Mesenchymal stem cell (in vitro differentiated cells and primary cell): ENCODE results near the gene PLXNA2.

Experiments
- DNase-seq: peaks from one replicate; pipeline ENCODE4 v3.0.0-alpha.2; 2013
- H2AFZ ChIP-seq: one replicate; pipeline ENCODE4 v1.6.1; 2013; ENCODE audit warnings: low read depth, mild to moderate bottlenecking, control low read depth, inconsistent platforms, low read length, moderate library complexity
- H2AK5ac ChIP-seq: 2 replicates; pipeline ENCODE4 v1.6.1; 2013; ENCODE audit warnings: low read length, moderate library complexity, mild to moderate bottlenecking, inconsistent platforms; ENCODE audit not compliant: severe bottlenecking
- H2BK120ac ChIP-seq: one replicate; pipeline ENCODE4 v1.6.1; 2013; ENCODE audit warnings: low read depth, mild to moderate bottlenecking, inconsistent platforms, low read length, moderate library complexity
- H2BK12ac ChIP-seq, 2 experiments: one replicate each; pipeline ENCODE4 v1.6.1; 2013; ENCODE audit warnings: inconsistent platforms in 2 of 2, low read length in 2 of 2, mild to moderate bottlenecking in 2 of 2, moderate library complexity in 2 of 2, control low read depth in 1 of 2
- H2BK15ac ChIP-seq: one replicate; pipeline ENCODE4 v1.6.1; 2013; ENCODE audit warnings: mild to moderate bottlenecking, low read depth, inconsistent platforms; ENCODE audit not compliant: poor library complexity, severe bottlenecking
- H2BK5ac ChIP-seq: 2 replicates; pipeline ENCODE4 v1.6.1; 2013; ENCODE audit warnings: low read depth, mild to moderate bottlenecking, low read length, control low read depth, inconsistent platforms; ENCODE audit not compliant: poor library complexity, severe bottlenecking
- H3K14ac ChIP-seq, 2 experiments: one replicate each; pipeline ENCODE4 v1.6.1; 2013; ENCODE audit warnings: inconsistent platforms in 2 of 2, low read length in 2 of 2, control low read depth in 1 of 2, mild to moderate bottlenecking in 1 of 2, moderate library complexity in 1 of 2
- H3K18ac ChIP-seq, 2 experiments: one replicate each; pipeline ENCODE4 v1.6.1; 2013; ENCODE audit warnings: inconsistent platforms in 2 of 2, low read length in 2 of 2, control low read depth in 1 of 2, low read depth in 1 of 2, mild to moderate bottlenecking in 1 of 2
- H3K23ac ChIP-seq, 2 experiments: one replicate each; pipeline ENCODE4 v1.6.1; 2013; ENCODE audit warnings: inconsistent platforms in 2 of 2, low read length in 2 of 2, mild to moderate bottlenecking in 2 of 2, moderate library complexity in 2 of 2, control low read depth in 1 of 2
- H3K27ac ChIP-seq: 2 replicates; pipeline ENCODE4 v1.5.1; 2013; ENCODE audit warnings: mild to moderate bottlenecking, moderate library complexity, low read length, control low read depth, inconsistent platforms; ENCODE audit not compliant: poor library complexity, severe bottlenecking
- H3K27me3 ChIP-seq, 2 experiments: 2 replicates each; pipeline versions ENCODE4 v1.6.1 to v1.7.0; 2013; ENCODE audit warnings: low read length in 2 of 2, mild to moderate bottlenecking in 2 of 2, moderate library complexity in 2 of 2, control low read depth in 1 of 2, inconsistent platforms in 1 of 2; ENCODE audit not compliant: control insufficient read depth in 1 of 2, insufficient read depth in 1 of 2
- H3K36me3 ChIP-seq, 2 experiments: 2 replicates each; pipeline versions ENCODE4 v1.6.1 to v1.7.0; 2013; ENCODE audit warnings: low read length in 2 of 2, control low read depth in 1 of 2, inconsistent platforms in 1 of 2, low read depth in 1 of 2, mild to moderate bottlenecking in 1 of 2; ENCODE audit not compliant: insufficient read depth in 2 of 2, control insufficient read depth in 1 of 2
- H3K4ac ChIP-seq, 2 experiments: one replicate each; pipeline ENCODE4 v1.6.1; 2013; ENCODE audit warnings: inconsistent platforms in 2 of 2, low read length in 2 of 2, mild to moderate bottlenecking in 2 of 2, moderate library complexity in 2 of 2, control low read depth in 1 of 2, low read depth in 1 of 2
- H3K4me1 ChIP-seq: 2 replicates; pipeline ENCODE4 v1.6.1; 2013; ENCODE audit warnings: low read depth, low read length, control low read depth; ENCODE audit not compliant: control insufficient read depth, insufficient read depth
- H3K4me2 ChIP-seq: 2 replicates; pipeline ENCODE4 v1.6.1; 2013; ENCODE audit warnings: low read length, mild to moderate bottlenecking, inconsistent platforms; ENCODE audit not compliant: poor library complexity, severe bottlenecking
- H3K4me3 ChIP-seq, 2 experiments: 2 replicates each; pipeline versions ENCODE4 v1.5.1 to v1.7.0; 2013; ENCODE audit warnings: low read length in 2 of 2, mild to moderate bottlenecking in 2 of 2, control low read depth in 1 of 2, low read depth in 1 of 2; ENCODE audit not compliant: insufficient read depth in 1 of 2
- H3K79me1 ChIP-seq: replicated peaks from 2 replicates; pipeline ENCODE4 v1.6.1; 2013; ENCODE audit warnings: mild to moderate bottlenecking, control low read depth, low read length, inconsistent platforms; ENCODE audit not compliant: poor library complexity, severe bottlenecking
- H3K9ac ChIP-seq: 2 replicates; pipeline ENCODE4 v1.7.0; 2013; ENCODE audit warnings: mild to moderate bottlenecking, low read length, moderate library complexity
- H3K9me3 ChIP-seq: 2 replicates; pipeline ENCODE4 v1.7.0; 2013; ENCODE audit warnings: mild to moderate bottlenecking, low read length; ENCODE audit not compliant: control insufficient read depth
- H4K8ac ChIP-seq: one replicate; pipeline ENCODE4 v1.6.1; 2013; ENCODE audit warnings: inconsistent platforms, mild to moderate bottlenecking, low read length, moderate library complexity
- H4K91ac ChIP-seq: one replicate; pipeline ENCODE4 v1.6.1; 2013; ENCODE audit warnings: mild to moderate bottlenecking, low read length, inconsistent platforms
- WGBS: methylation state at CpG from one replicate; pipeline ENCODE4 v1.1.7; 2013; ENCODE audit warnings: mixed read lengths; 5-methylcytosine and 5-hydroxymethylcytosine counted together

The PLXNA2 gene

GRCh38 chr1:208057056-208057455 lies 187.1 kb downstream of the PLXNA2 start:
- peaks cover 0 to 1% of the 10 kb centered on the region in 2 experiments for H3K36me3 ChIP-seq
- H3K4me2 ChIP-seq = no peak overlapping the region
- H4K91ac ChIP-seq = no peak overlapping the region
- H2BK12ac ChIP-seq = no peak overlapping the region
- no peak overlapping the region for H2BK15ac ChIP-seq
- peaks cover 0 to 6% of the 10 kb centered on the region in 2 experiments for H3K27me3 ChIP-seq
- H2BK5ac ChIP-seq = no peak overlapping the region
- H3K79me1 ChIP-seq = no peaks in the 10 kb centered on the region
- no peak overlapping the region for H2AK5ac ChIP-seq
- H4K8ac ChIP-seq = no peak overlapping the region
- 100% methylated on average over 2 of the region's 2 CpGs for WGBS
- H3K14ac ChIP-seq = no peak overlapping the region
- no peak overlapping the region for H3K4ac ChIP-seq
- H3K23ac ChIP-seq = no peak overlapping the region
- no peaks in the 10 kb centered on the region for H3K9me3 ChIP-seq
- H3K9ac ChIP-seq = no peak overlapping the region
- H2AFZ ChIP-seq = no peak overlapping the region
- H2BK120ac ChIP-seq = no peak overlapping the region
- no peak overlapping the region for H3K18ac ChIP-seq
- peaks cover 21% of the 10 kb centered on the region for H3K4me1 ChIP-seq
- no peak overlapping the region for H3K27ac ChIP-seq
- DNase-seq = no peak
- no peak overlapping the region for H3K4me3 ChIP-seq

GRCh38 chr1:208055535-208055934 lies 188.6 kb downstream of the PLXNA2 start:
- H3K4me3 ChIP-seq = no peak overlapping the region
- no peak overlapping the region for H3K4ac ChIP-seq
- no peak overlapping the region for H2BK5ac ChIP-seq
- no peak overlapping the region for H2AFZ ChIP-seq
- H3K18ac ChIP-seq = no peak overlapping the region
- peaks cover 0 to 6% of the 10 kb centered on the region in 2 experiments for H3K27me3 ChIP-seq
- H3K23ac ChIP-seq = no peak overlapping the region
- no peak for DNase-seq
- H3K9me3 ChIP-seq = no peaks in the 10 kb centered on the region
- H2BK120ac ChIP-seq = no peak overlapping the region
- no peak overlapping the region for H2BK12ac ChIP-seq
- 95% methylated on average over 11 of the region's 11 CpGs for WGBS
- H3K14ac ChIP-seq = no peak overlapping the region
- no peak overlapping the region for H4K91ac ChIP-seq
- no peak overlapping the region for H2AK5ac ChIP-seq
- H3K27ac ChIP-seq = no peak overlapping the region
- H2BK15ac ChIP-seq = no peak overlapping the region
- peaks cover 20% of the 10 kb centered on the region for H3K4me1 ChIP-seq
- no peak overlapping the region for H4K8ac ChIP-seq
- H3K36me3 ChIP-seq = no peaks in the 10 kb centered on the region
- no peak overlapping the region for H3K9ac ChIP-seq
- no peak overlapping the region for H3K4me2 ChIP-seq
- no peaks in the 10 kb centered on the region for H3K79me1 ChIP-seq

- H2AFZ ChIP-seq = no peak overlapping the region
- no peak overlapping the region for H2BK5ac ChIP-seq
- no peak overlapping the region for H3K4ac ChIP-seq
- DNase-seq = no peak
- H3K36me3 ChIP-seq = no peaks in the 10 kb centered on the region
- H3K4me3 ChIP-seq = no peak overlapping the region
- no peak overlapping the region for H2AK5ac ChIP-seq
- H3K14ac ChIP-seq = no peak overlapping the region
- no peak overlapping the region for H3K4me2 ChIP-seq
- H3K79me1 ChIP-seq = no peaks in the 10 kb centered on the region
- 90% methylated on average over 12 of the region's 13 CpGs for WGBS
- H4K8ac ChIP-seq = no peak overlapping the region
- H2BK120ac ChIP-seq = no peak overlapping the region
- H2BK15ac ChIP-seq = no peak overlapping the region
- H3K9me3 ChIP-seq = no peaks in the 10 kb centered on the region
- no peak overlapping the region for H3K27ac ChIP-seq
- no peak overlapping the region for H2BK12ac ChIP-seq
- no peak overlapping the region for H3K23ac ChIP-seq
- H3K27me3 ChIP-seq = peaks cover 0 to 6% of the 10 kb centered on the region in 2 experiments
- H4K91ac ChIP-seq = no peak overlapping the region
- peaks cover 17% of the 10 kb centered on the region for H3K4me1 ChIP-seq
- H3K9ac ChIP-seq = no peak overlapping the region
- H3K18ac ChIP-seq = no peak overlapping the region
These were observed 189.2 kb downstream of the PLXNA2 start for GRCh38 chr1:208054911-208055379.

GRCh38 chr1:208054485-208054884 lies 189.7 kb downstream of the PLXNA2 start:
- Histone ChIP-seq H3K79me1 (no peaks in the 10 kb centered on the region), H4K8ac (no peak overlapping the region), H2BK5ac (no peak overlapping the region), H4K91ac (no peak overlapping the region), H3K9ac (no peak overlapping the region), H2BK15ac (no peak overlapping the region), H3K18ac (no peak overlapping the region), H3K9me3 (no peaks in the 10 kb centered on the region), H3K27ac (no peak overlapping the region), H3K27me3 (peaks cover 0 to 6% of the 10 kb centered on the region in 2 experiments), H2AFZ (no peak overlapping the region), H2BK12ac (no peak overlapping the region), H3K4me3 (no peak overlapping the region), H3K4me1 (peaks cover 16% of the 10 kb centered on the region), H3K4ac (no peak overlapping the region), H3K4me2 (no peak overlapping the region), H3K36me3 (no peaks in the 10 kb centered on the region), H2AK5ac (no peak overlapping the region), H3K14ac (peak overlapping the region in 1 of 2 experiments; percentile 31), H3K23ac (no peak overlapping the region), H2BK120ac (no peak overlapping the region)
- DNase-seq = no peak
- WGBS = 95% methylated on average over 6 of the region's 6 CpGs
